CD4-positive, alpha-beta T cell (primary cell): Measurements from ENCODE around the gene B3GNT3. TPM values are rescaled to one million over a fixed set of nuclear protein-coding genes. Genes with fewer than 3 reads are reported as not detected.
A peak's percentile ranks its signal among the peaks of the same experiment; 100 is the strongest.

Experiments
- ATAC-seq: fragments of 200-7000 bp; cut with Tn5 transposase; one replicate; pipeline ENCODE4 v1.10.0; 2022; ENCODE audit warnings: mild to moderate bottlenecking; ENCODE audit not compliant: poor library complexity
- CTCF ChIA-PET: fragments of 350-600 bp; sonication (Branson Sonifier 250); formaldehyde crosslinking; loops from one replicate; lab custom pipeline; 2021; ENCODE audit warnings: antibody characterized with exemption, inconsistent platforms; lab: Charles Lee
- POLR2A ChIA-PET: fragments of 350-600 bp; sonication (Branson Sonifier 250); formaldehyde crosslinking; loops from one replicate; lab custom pipeline; 2021; ENCODE audit warnings: antibody characterized with exemption, inconsistent platforms; lab: Charles Lee
- DNase-seq, 14 experiments: peaks; one replicate each; pipeline ENCODE4 v3.0.0-alpha.2; 2013 to 2020; ENCODE audit warnings: mixed read lengths in 2 of 14
- H3K27ac ChIP-seq, 2 donors: one replicate each; pipeline versions ENCODE4 v1.5.1 to v1.7.0; 2013; ENCODE audit warnings: low read length in 2 of 2, low read depth in 1 of 2, mild to moderate bottlenecking in 1 of 2
- H3K27me3 ChIP-seq, 2 experiments: 1 replicate in 1 of 2; 2 replicates in 1 of 2; pipeline versions ENCODE4 v1.6.1 to v1.7.0; 2013; ENCODE audit warnings: low read length in 2 of 2, control low read depth in 1 of 2, mild to moderate bottlenecking in 1 of 2, moderate library complexity in 1 of 2; ENCODE audit not compliant: insufficient read depth in 2 of 2, control insufficient read depth in 1 of 2
- H3K36me3 ChIP-seq: one replicate; pipeline ENCODE4 v1.6.1; 2013; ENCODE audit warnings: low read length, control low read depth; ENCODE audit not compliant: insufficient read depth
- H3K4me1 ChIP-seq: one replicate; pipeline ENCODE4 v1.6.1; 2013; ENCODE audit warnings: low read length, control low read depth; ENCODE audit not compliant: insufficient read depth
- H3K4me3 ChIP-seq: one replicate; pipeline ENCODE4 v1.5.1; 2013; ENCODE audit warnings: mild to moderate bottlenecking, low read length, moderate library complexity
- H3K9me3 ChIP-seq, 2 experiments: 1 replicate in 1 of 2; 2 replicates in 1 of 2; pipeline versions ENCODE4 v1.6.1 to v1.7.0; 2013; ENCODE audit warnings: low read length in 2 of 2, mild to moderate bottlenecking in 2 of 2, control low read depth in 1 of 2, moderate library complexity in 1 of 2; ENCODE audit not compliant: control insufficient read depth in 1 of 2, insufficient read depth in 1 of 2
- H3K27ac Mint-ChIP-seq: one replicate; pipeline ENCODE4 v1.8.0; 2020; ENCODE audit warnings: mixed read lengths
- H3K27me3 Mint-ChIP-seq: one replicate; pipeline ENCODE4 v1.8.0; 2021; ENCODE audit warnings: mixed read lengths
- H3K36me3 Mint-ChIP-seq: one replicate; pipeline ENCODE4 v1.8.0; 2021; ENCODE audit warnings: low read depth, mixed read lengths
- H3K4me1 Mint-ChIP-seq: one replicate; pipeline ENCODE4 v1.8.0; 2021; ENCODE audit warnings: low read depth, mixed read lengths
- H3K4me3 Mint-ChIP-seq: one replicate; pipeline ENCODE4 v1.8.0; 2020; ENCODE audit warnings: mild to moderate bottlenecking, mixed read lengths
- H3K9me3 Mint-ChIP-seq: one replicate; pipeline ENCODE4 v1.8.0; 2020; ENCODE audit warnings: mixed read lengths
- CTCF ChIP-seq: fragments of 200-600 bp; IDR thresholded peaks from one replicate; pipeline ENCODE4 v1.8.0; 2022; ENCODE audit warnings: antibody characterized with exemption, mild to moderate bottlenecking
- intact Hi-C, 2 experiments: fragments of 100-400 bp; cut with DNase I in 1 of 2; cut with micrococcal nuclease in 1 of 2; formaldehyde crosslinking; loops; one replicate each; pipeline versions ENCODE4 v1.15.1 to v1.9.0; 2023 to 2025; cut with DNase I, micrococcal nuclease
- total RNA-seq, 174 experiments: library from RNA in 2 of 174; stranded (reverse) in 2 of 174; gene quantifications; one replicate each; pipeline ENCODE4 v1.2.3 and lab custom pipeline; 2021 to 2026

The B3GNT3 gene
- total RNA-seq, 2 experiments from 2014 or later: 0.39 to 0.52 TPM

DNA sequence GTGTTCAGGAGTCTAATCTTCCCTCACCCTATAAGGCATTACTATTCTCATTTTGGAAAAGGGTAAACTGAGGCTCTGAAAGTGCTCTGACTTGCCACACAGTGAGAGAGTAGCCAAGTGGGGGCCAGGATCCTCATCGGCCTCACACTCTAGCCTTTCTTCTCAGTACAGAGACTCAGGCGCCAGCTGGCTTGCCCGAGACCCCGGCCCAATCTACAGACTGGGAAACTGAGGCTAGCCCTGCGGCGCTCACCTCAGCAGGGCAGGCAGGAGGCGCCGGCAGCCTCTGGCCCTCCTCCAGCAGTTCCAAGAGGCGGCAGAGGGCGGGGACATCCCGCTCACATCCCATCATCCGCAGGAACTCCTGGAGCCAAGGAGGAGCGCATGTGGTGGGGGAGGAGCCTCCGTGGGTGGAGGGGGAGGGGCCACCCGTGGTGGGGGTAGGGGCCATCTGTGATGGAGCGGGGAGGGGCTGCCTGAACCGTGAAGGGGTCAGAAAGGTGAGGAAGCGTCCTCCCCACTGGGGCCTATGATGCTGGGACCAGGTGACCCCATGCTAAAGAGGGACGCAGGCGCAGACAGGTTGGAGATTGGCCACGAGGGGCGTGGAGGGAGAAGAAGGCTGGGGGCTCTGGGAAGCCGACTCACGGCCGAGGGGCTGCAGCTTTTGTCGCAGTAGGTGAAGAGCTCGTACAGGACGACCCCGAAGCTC, 35.1 kb downstream of the B3GNT3 start:
- no peaks in the 10 kb centered on the region for H3K9me3 Mint-ChIP-seq
- DNase-seq (peak in 1 of 14 experiments; percentile 46), ATAC-seq (no peak)
- no peak for TF ChIP-seq CTCF
- H3K4me3 ChIP-seq: no peak overlapping the region
- ChIA-PET POLR2A (interaction anchor here (1.0 to 1.5 kb wide), 2 partner anchors 16 to 18 kb away, joined by 3 to 4 read pairs; partner anchors contain the start of gene JAK3), CTCF (interaction anchor here (0.6 to 1.9 kb wide), 2 partner anchors 26 to 443 kb away, joined by 3 to 4 read pairs; no protein-coding TSS in a partner anchor)
- intact Hi-C loops: no loop called here
- H3K9me3 ChIP-seq: peaks cover 0 to 11% of the 10 kb centered on the region in 2 experiments
- no peak overlapping the region for H3K27ac ChIP-seq
- H3K36me3 Mint-ChIP-seq: peaks cover 86% of the 10 kb centered on the region
- H3K27ac Mint-ChIP-seq: peak overlapping the region; percentile 49
- H3K4me1 ChIP-seq: peaks cover 14% of the 10 kb centered on the region
- no peaks in the 10 kb centered on the region for H3K27me3 ChIP-seq
- H3K27me3 Mint-ChIP-seq: no peaks in the 10 kb centered on the region
- H3K36me3 ChIP-seq: peaks cover 86% of the 10 kb centered on the region
- H3K4me1 Mint-ChIP-seq: peaks cover 7% of the 10 kb centered on the region
- no peak overlapping the region for H3K4me3 Mint-ChIP-seq

DNA sequence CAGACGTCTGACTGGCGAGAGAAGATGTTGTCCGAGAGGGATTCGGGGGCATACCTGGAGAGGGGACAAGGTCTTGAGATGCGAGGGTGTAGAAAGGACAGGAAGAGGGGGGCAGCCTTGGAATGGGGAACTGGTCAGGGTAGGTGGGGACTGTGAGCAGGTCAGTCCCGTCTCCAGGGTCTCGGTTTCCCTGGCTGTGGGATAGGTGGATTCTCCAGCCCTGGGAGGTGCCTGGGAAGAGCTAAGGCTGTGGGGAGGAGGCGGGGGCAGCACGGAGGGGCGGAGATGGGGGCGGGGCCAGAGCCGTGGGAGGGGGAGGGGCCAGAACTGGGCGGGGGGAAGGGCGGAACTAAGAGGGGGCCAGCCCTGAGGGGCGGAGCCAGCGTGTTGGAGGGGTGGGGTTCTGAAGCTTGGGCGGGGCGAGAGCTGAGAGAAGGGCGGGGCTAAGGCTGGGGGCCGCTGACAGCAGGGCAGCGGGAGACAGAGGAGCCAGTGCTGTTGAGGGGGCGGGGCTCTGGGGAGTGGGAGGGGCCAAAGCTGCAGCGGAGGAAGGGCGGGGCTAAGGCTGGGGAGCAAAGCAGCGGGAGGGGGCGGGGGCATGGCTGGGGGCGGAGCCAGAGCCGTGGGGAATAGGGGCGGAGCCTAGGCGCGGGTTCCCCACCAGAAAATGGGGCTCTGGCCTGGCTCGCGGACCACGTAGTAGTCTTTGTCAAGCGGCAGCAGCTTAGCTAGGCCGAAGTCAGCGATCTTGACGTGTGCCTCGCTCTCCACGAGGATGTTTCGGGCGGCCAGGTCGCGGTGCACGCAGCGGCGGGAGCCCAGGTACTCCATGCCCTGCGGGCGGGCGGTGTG, 35.9 kb downstream of the B3GNT3 start:
- peak overlapping the region; percentile 49 for H3K27ac Mint-ChIP-seq

More for the DNA sequence above, 35.9 kb downstream of the B3GNT3 start:
- Mint-ChIP-seq H3K4me3 (no peak overlapping the region), H3K9me3 (no peaks in the 10 kb centered on the region), H3K4me1 (peaks cover 14% of the 10 kb centered on the region), H3K36me3 (peaks cover 88% of the 10 kb centered on the region), H3K27me3 (no peaks in the 10 kb centered on the region)
- Histone ChIP-seq H3K27me3 (no peaks in the 10 kb centered on the region), H3K4me1 (peaks cover 21% of the 10 kb centered on the region), H3K9me3 (peaks cover 0 to 11% of the 10 kb centered on the region in 2 experiments), H3K36me3 (peaks cover 88% of the 10 kb centered on the region), H3K4me3 (no peak overlapping the region), H3K27ac (no peak overlapping the region)
- ChIA-PET POLR2A (interaction anchor here (1.0 to 1.5 kb wide), 2 partner anchors 15 to 17 kb away, joined by 3 to 4 read pairs; partner anchors contain the start of gene JAK3), CTCF (no interaction called here)
- peak; percentile 82 for ATAC-seq
- peak in 11 of 14 experiments; percentile 28 to 81 (median 44) for DNase-seq
- intact Hi-C loops: no loop called here
- no peak for TF ChIP-seq CTCF
